OCI-LY7 (cell line): Measurements from ENCODE around the gene RDH16. TPM values are rescaled to one million over a fixed set of nuclear protein-coding genes. Genes with fewer than 3 reads are reported as not detected.

Source experiments
- BruUV-seq: library from RNA; stranded (reverse); fragments of 400-500 nt; replicated peaks from 2 replicates; lab custom pipeline; 2021; lab: Mats Ljungman, UMichigan
- CTCF ChIA-PET: fragments of 300-600 bp; sonication (Branson Sonifier 250); formaldehyde crosslinking; loops from one replicate; lab custom pipeline; 2022; ENCODE audit warnings: antibody characterized with exemption; ENCODE audit not compliant: unreplicated experiment; lab: Charles Lee
- POLR2A ChIA-PET: fragments of 300-600 bp; sonication (Branson Sonifier 250); formaldehyde crosslinking; loops from one replicate; lab custom pipeline; 2022; ENCODE audit warnings: antibody characterized with exemption; lab: Charles Lee
- DNase-seq: peaks from one replicate; pipeline ENCODE4 v3.0.0-alpha.2; 2015; ENCODE audit warnings: low spot score
- H2AFZ ChIP-seq: fragments of 200-600 bp; sonication (generic), shearing (Covaris generic); 2 replicates; pipeline ENCODE4 v1.6.1; 2014; ENCODE audit warnings: mild to moderate bottlenecking, antibody characterized with exemption, low read length, moderate library complexity
- H3K27ac ChIP-seq: fragments of 200-600 bp; sonication (generic); 2 replicates; pipeline ENCODE4 v1.5.1; 2014; ENCODE audit warnings: mixed run types, low read depth, mild to moderate bottlenecking, moderate library complexity, low read length, inconsistent platforms; ENCODE audit not compliant: poor library complexity, severe bottlenecking
- H3K36me3 ChIP-seq: fragments of 200-600 bp; sonication (generic); 2 replicates; pipeline ENCODE4 v1.6.1; 2014; ENCODE audit warnings: mild to moderate bottlenecking, antibody characterized with exemption, low read length, moderate library complexity, mixed read lengths; ENCODE audit not compliant: insufficient read depth
- H3K4me1 ChIP-seq: fragments of 200-600 bp; sonication (generic); 2 replicates; pipeline ENCODE4 v1.5.1; 2014; ENCODE audit warnings: mild to moderate bottlenecking, low read length; ENCODE audit not compliant: insufficient read depth, poor library complexity, severe bottlenecking
- H3K4me2 ChIP-seq: fragments of 200-600 bp; sonication (generic); 2 replicates; pipeline ENCODE4 v1.6.1; 2014; ENCODE audit warnings: mild to moderate bottlenecking, low read length
- H3K4me3 ChIP-seq: fragments of 200-600 bp; sonication (generic); 2 replicates; pipeline ENCODE4 v1.5.1; 2014; ENCODE audit warnings: mild to moderate bottlenecking, low read depth, low read length; ENCODE audit not compliant: poor library complexity, severe bottlenecking
- H3K79me2 ChIP-seq: fragments of 200-600 bp; sonication (generic); 2 replicates; pipeline ENCODE4 v1.6.1; 2016; ENCODE audit warnings: low read depth, mild to moderate bottlenecking, low read length, moderate library complexity, mixed read lengths; ENCODE audit not compliant: insufficient read depth
- H3K9me2 ChIP-seq: fragments of 200-600 bp; sonication (generic); 2 replicates; pipeline ENCODE4 v1.6.1; 2016; ENCODE audit warnings: mild to moderate bottlenecking, low read length, mixed read lengths; ENCODE audit not compliant: insufficient read depth
- H3K9me3 ChIP-seq: fragments of 200-600 bp; sonication (generic); 2 replicates; pipeline ENCODE4 v1.6.1; 2014; ENCODE audit warnings: mild to moderate bottlenecking, mixed run types, low read length, mixed read lengths
- H4K20me1 ChIP-seq: fragments of 200-600 bp; sonication (generic); 2 replicates; pipeline ENCODE4 v1.6.1; 2014; ENCODE audit warnings: mild to moderate bottlenecking, antibody characterized with exemption, low read length, moderate library complexity, mixed read lengths; ENCODE audit not compliant: insufficient read depth
- CTCF ChIP-seq: fragments of 200-600 bp; sonication (generic); conservative IDR thresholded peaks from 2 replicates; pipeline ENCODE4 v1.5.1; 2014; ENCODE audit warnings: mild to moderate bottlenecking, antibody characterized with exemption, low read length, moderate library complexity, mixed read lengths
- EZH2phosphoT487 ChIP-seq: fragments of 200-600 bp; sonication (generic); IDR thresholded peaks from 2 replicates; pipeline ENCODE4 v1.6.1; 2018; ENCODE audit warnings: low read depth, borderline replicate concordance, mild to moderate bottlenecking, mixed run types, antibody characterized with exemption, low read length, moderate library complexity, mixed read lengths
- intact Hi-C: fragments of 100-400 bp; cut with micrococcal nuclease; formaldehyde crosslinking; loops from one replicate; pipeline ENCODE4 v1.10.0; 2022; ENCODE audit not compliant: unreplicated experiment
- total RNA-seq, 2 experiments: library from RNA; depleted of rRNA in 1 of 2; stranded (reverse); fragments of >200 nt in 1 of 2; shearing (Covaris generic) in 1 of 2; gene quantifications; 2 replicates each; pipeline ENCODE4 v1.2.3, GENCODE V29; 2014 to 2022

The RDH16 gene
- total RNA-seq, 2 experiments from 2014 or later = 0.06 to 0.13 TPM

- Histone ChIP-seq H4K20me1 (0 out of 2 replicates have a peak, but pooled peaks cover 5% of the 10 kb centered on the region), H3K27ac (no peak overlapping the region), H3K4me2 (no peak overlapping the region), H3K9me2 (no peaks in the 10 kb centered on the region), H3K4me1 (no peaks in the 10 kb centered on the region), H3K9me3 (no peaks in the 10 kb centered on the region), H3K79me2 (peaks cover 4% of the 10 kb centered on the region; the same call in 1 of the 2 replicates), H3K4me3 (no peak overlapping the region), H3K36me3 (peaks cover 31% of the 10 kb centered on the region; the same call in 1 of the 2 replicates), H2AFZ (no peak overlapping the region)
- POLR2A ChIA-PET = interaction anchor here (0.8 kb wide), 1 partner anchor 20 kb away, joined by 3 read pairs; no protein-coding TSS in a partner anchor
- BruUV-seq = no TSS peak
- TF ChIP-seq EZH2phosphoT487 = no peak
- intact Hi-C loops = no loop called here
- CTCF ChIA-PET = no interaction called here
- DNase-seq = no peak
Observed at GRCh38 chr12:56996793-56997545, 39.6 kb upstream of the RDH16 start.

GRCh38 chr12:56995930-56996496 is 38.6 kb upstream of the RDH16 start:
- ChIA-PET CTCF (no interaction called here), POLR2A (no interaction called here)
- no TSS peak for BruUV-seq
- Histone ChIP-seq H3K9me3 (no peaks in the 10 kb centered on the region), H3K4me2 (no peak overlapping the region), H4K20me1 (0 out of 2 replicates have a peak, but pooled peaks cover 5% of the 10 kb centered on the region), H3K9me2 (no peaks in the 10 kb centered on the region), H3K4me1 (peaks cover 5% of the 10 kb centered on the region), H3K4me3 (no peak overlapping the region), H3K27ac (no peak overlapping the region), H3K79me2 (0 out of 2 replicates have a peak, but pooled peaks cover under 1% of the 10 kb centered on the region), H2AFZ (no peak overlapping the region), H3K36me3 (peaks cover 22% of the 10 kb centered on the region; the same call in 1 of the 2 replicates)
- DNase-seq = no peak
- intact Hi-C loops = no loop called here
- no peak for TF ChIP-seq CTCF
- TF ChIP-seq EZH2phosphoT487 = no peak

GRCh38 chr12:56995201-56995929 is 38.0 kb upstream of the RDH16 start:
- TF ChIP-seq EZH2phosphoT487 (no peak), CTCF (no peak)
- Histone ChIP-seq H3K4me2 (no peak overlapping the region), H3K36me3 (peaks cover 15% of the 10 kb centered on the region; the same call in 1 of the 2 replicates), H3K79me2 (no peaks in the 10 kb centered on the region), H3K27ac (no peak overlapping the region), H3K4me3 (no peak overlapping the region), H3K9me3 (no peaks in the 10 kb centered on the region), H4K20me1 (no peaks in the 10 kb centered on the region), H2AFZ (no peak overlapping the region), H3K4me1 (peaks cover 5% of the 10 kb centered on the region), H3K9me2 (no peaks in the 10 kb centered on the region)
- no TSS peak for BruUV-seq
- ChIA-PET POLR2A (interaction anchor here (1.0 to 1.1 kb wide), 2 partner anchors 8 to 10 kb away, joined by 3 read pairs; no protein-coding TSS in a partner anchor), CTCF (no interaction called here)
- no peak for DNase-seq
- intact Hi-C loops = no loop called here
